GM23338 (cell line): Measurements from ENCODE around the gene MAST4.

Experiments used
- CTCF ChIP-seq, 2 experiments: fragments of 200-600 bp in 1 of 2; sonication (generic) in 1 of 2; conservative IDR thresholded peaks; 2 replicates each; pipeline versions ENCODE4 v1.5.1 to v1.6.1; 2016 to 2017; ENCODE audit warnings: antibody characterized with exemption in 2 of 2, low read depth in 2 of 2, mild to moderate bottlenecking in 2 of 2, moderate library complexity in 1 of 2
- ETS1 ChIP-seq: IDR thresholded peaks from 2 replicates; pipeline ENCODE4 v1.6.1; 2016; ENCODE audit warnings: antibody characterized with exemption
- EZH2 ChIP-seq: fragments of 200-600 bp; sonication (generic); IDR thresholded peaks from one replicate; pipeline ENCODE4 v1.8.0; 2017; ENCODE audit warnings: antibody characterized with exemption, mild to moderate bottlenecking, low read depth; ENCODE audit not compliant: unreplicated experiment
- JUNB ChIP-seq: IDR thresholded peaks from one replicate; pipeline ENCODE4 v1.6.1; 2016; ENCODE audit warnings: antibody characterized with exemption; ENCODE audit not compliant: unreplicated experiment
- POLR2AphosphoS5 ChIP-seq: IDR thresholded peaks from 2 replicates; pipeline ENCODE4 v1.6.1; 2016; ENCODE audit warnings: antibody characterized with exemption, low read depth
- ZNF462 ChIP-seq: fragments of 250-450 bp; sonication (Bioruptor Pico); IDR thresholded peaks from 2 replicates; pipeline ENCODE4 v1.5.0; 2020; ENCODE audit warnings: mild to moderate bottlenecking, moderate library complexity

- no peak for TF ChIP-seq EZH2
- no peak for TF ChIP-seq CTCF (conservative IDR thresholded peaks at IDR 0.05; ENCODE audit: low read depth in 2 of 2)
- no peak for TF ChIP-seq ZNF462
- no peak for TF ChIP-seq ETS1
- no peak for TF ChIP-seq POLR2AphosphoS5
- TF ChIP-seq JUNB = no peak
Measured at GRCh38 chr5:67047616-67048015, 451.4 kb downstream of the MAST4 start.
